ENCODE results near the gene OLIG2.
A peak's percentile ranks its signal among the peaks of the same experiment; 100 is the strongest.

The OLIG2 gene

DNA sequence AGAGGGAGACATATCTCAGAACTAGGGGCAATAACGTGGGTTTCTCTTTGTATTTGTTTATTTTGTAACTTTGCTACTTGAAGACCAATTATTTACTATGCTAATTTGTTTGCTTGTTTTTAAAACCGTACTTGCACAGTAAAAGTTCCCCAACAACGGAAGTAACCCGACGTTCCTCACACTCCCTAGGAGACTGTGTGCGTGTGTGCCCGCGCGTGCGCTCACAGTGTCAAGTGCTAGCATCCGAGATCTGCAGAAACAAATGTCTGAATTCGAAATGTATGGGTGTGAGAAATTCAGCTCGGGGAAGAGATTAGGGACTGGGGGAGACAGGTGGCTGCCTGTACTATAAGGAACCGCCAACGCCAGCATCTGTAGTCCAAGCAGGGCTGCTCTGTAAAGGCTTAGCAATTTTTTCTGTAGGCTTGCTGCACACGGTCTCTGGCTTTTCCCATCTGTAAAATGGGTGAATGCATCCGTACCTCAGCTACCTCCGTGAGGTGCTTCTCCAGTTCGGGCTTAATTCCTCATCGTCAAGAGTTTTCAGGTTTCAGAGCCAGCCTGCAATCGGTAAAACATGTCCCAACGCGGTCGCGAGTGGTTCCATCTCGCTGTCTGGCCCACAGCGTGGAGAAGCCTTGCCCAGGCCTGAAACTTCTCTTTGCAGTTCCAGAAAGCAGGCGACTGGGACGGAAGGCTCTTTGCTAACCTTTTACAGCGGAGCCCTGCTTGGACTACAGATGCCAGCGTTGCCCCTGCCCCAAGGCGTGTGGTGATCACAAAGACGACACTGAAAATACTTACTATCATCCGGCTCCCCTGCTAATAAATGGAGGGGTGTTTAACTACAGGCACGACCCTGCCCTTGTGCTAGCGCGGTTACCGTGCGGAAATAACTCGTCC is 1.3 kb upstream of the OLIG2 start:
- no peaks in the 10 kb centered on the region for H3K9me3 Mint-ChIP-seq
- H3K4me1 Mint-ChIP-seq (ENCODE audit: low read depth) = peaks cover 17% of the 10 kb centered on the region
- peak overlapping the region; percentile 70 for H3K27ac Mint-ChIP-seq
- H3K4me3 Mint-ChIP-seq = no peak overlapping the region
- H3K27me3 Mint-ChIP-seq (ENCODE audit: low read depth) = peaks cover 82% of the 10 kb centered on the region
- H3K36me3 Mint-ChIP-seq (ENCODE audit: low read depth) = peaks cover 8% of the 10 kb centered on the region

DNA sequence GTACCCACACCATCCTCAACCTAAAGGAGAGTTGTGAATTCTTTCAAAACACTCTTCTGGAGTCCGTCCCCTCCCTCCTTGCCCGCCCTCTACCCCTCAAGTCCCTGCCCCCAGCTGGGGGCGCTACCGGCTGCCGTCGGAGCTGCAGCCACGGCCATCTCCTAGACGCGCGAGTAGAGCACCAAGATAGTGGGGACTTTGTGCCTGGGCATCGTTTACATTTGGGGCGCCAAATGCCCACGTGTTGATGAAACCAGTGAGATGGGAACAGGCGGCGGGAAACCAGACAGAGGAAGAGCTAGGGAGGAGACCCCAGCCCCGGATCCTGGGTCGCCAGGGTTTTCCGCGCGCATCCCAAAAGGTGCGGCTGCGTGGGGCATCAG is 638 bp upstream of the OLIG2 start:
- peaks cover 15% of the 10 kb centered on the region for H3K4me1 Mint-ChIP-seq (ENCODE audit: low read depth)
- H3K36me3 Mint-ChIP-seq (ENCODE audit: low read depth) = peaks cover 8% of the 10 kb centered on the region
- no peaks in the 10 kb centered on the region for H3K9me3 Mint-ChIP-seq
- no peak overlapping the region for H3K27ac Mint-ChIP-seq
- no peak overlapping the region for H3K4me3 Mint-ChIP-seq
- peaks cover 86% of the 10 kb centered on the region for H3K27me3 Mint-ChIP-seq (ENCODE audit: low read depth)

GRCh38 chr21:33026443-33026858 is 716 bp downstream of the OLIG2 start:
- peaks cover 85% of the 10 kb centered on the region for H3K27me3 Mint-ChIP-seq (ENCODE audit: low read depth)

DNA sequence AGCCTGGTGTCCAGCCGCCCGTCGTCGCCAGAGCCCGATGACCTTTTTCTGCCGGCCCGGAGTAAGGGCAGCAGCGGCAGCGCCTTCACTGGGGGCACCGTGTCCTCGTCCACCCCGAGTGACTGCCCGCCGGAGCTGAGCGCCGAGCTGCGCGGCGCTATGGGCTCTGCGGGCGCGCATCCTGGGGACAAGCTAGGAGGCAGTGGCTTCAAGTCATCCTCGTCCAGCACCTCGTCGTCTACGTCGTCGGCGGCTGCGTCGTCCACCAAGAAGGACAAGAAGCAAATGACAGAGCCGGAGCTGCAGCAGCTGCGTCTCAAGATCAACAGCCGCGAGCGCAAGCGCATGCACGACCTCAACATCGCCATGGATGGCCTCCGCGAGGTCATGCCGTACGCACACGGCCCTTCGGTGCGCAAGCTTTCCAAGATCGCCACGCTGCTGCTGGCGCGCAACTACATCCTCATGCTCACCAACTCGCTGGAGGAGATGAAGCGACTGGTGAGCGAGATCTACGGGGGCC is 1.2 kb downstream of the OLIG2 start:
- peak overlapping the region; percentile 67 for H3K27ac Mint-ChIP-seq
- H3K4me1 Mint-ChIP-seq (ENCODE audit: low read depth) = peaks cover 11% of the 10 kb centered on the region
- peaks cover 8% of the 10 kb centered on the region for H3K36me3 Mint-ChIP-seq (ENCODE audit: low read depth)
- H3K27me3 Mint-ChIP-seq (ENCODE audit: low read depth) = peaks cover 81% of the 10 kb centered on the region
- H3K9me3 Mint-ChIP-seq = no peaks in the 10 kb centered on the region
- no peak overlapping the region for H3K4me3 Mint-ChIP-seq

More at GRCh38 chr21:33026443-33026858, 716 bp downstream of the OLIG2 start:
- H3K9me3 Mint-ChIP-seq = no peaks in the 10 kb centered on the region
- peak overlapping the region; percentile 67 for H3K27ac Mint-ChIP-seq
- H3K4me1 Mint-ChIP-seq (ENCODE audit: low read depth) = peaks cover 11% of the 10 kb centered on the region
- H3K36me3 Mint-ChIP-seq (ENCODE audit: low read depth) = peaks cover 8% of the 10 kb centered on the region
- H3K4me3 Mint-ChIP-seq = no peak overlapping the region

GRCh38 chr21:33027401-33028286 is 1.9 kb downstream of the OLIG2 start:
- Mint-ChIP-seq H3K27ac (peak overlapping the region; percentile 76), H3K4me3 (no peak overlapping the region), H3K9me3 (no peaks in the 10 kb centered on the region), H3K27me3 (ENCODE audit: low read depth) (peaks cover 79% of the 10 kb centered on the region), H3K4me1 (ENCODE audit: low read depth) (peaks cover 8% of the 10 kb centered on the region), H3K36me3 (ENCODE audit: low read depth) (peaks cover 6% of the 10 kb centered on the region)

DNA sequence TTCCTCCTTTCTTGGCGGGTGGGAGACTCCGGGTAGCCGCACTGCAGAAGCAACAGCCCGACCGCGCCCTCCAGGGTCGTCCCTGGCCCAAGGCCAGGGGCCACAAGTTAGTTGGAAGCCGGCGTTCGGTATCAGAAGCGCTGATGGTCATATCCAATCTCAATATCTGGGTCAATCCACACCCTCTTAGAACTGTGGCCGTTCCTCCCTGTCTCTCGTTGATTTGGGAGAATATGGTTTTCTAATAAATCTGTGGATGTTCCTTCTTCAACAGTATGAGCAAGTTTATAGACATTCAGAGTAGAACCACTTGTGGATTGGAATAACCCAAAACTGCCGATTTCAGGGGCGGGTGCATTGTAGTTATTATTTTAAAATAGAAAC is 2.5 kb downstream of the OLIG2 start:
- H3K4me1 Mint-ChIP-seq (ENCODE audit: low read depth) = peaks cover 7% of the 10 kb centered on the region
- no peaks in the 10 kb centered on the region for H3K9me3 Mint-ChIP-seq
- H3K27me3 Mint-ChIP-seq (ENCODE audit: low read depth) = peaks cover 77% of the 10 kb centered on the region
- H3K4me3 Mint-ChIP-seq = no peak overlapping the region
- H3K36me3 Mint-ChIP-seq (ENCODE audit: low read depth) = peaks cover 5% of the 10 kb centered on the region
- H3K27ac Mint-ChIP-seq = peak overlapping the region; percentile 76

- H3K36me3 Mint-ChIP-seq (ENCODE audit: low read depth) = peaks cover 5% of the 10 kb centered on the region
- H3K4me1 Mint-ChIP-seq (ENCODE audit: low read depth) = peaks cover 6% of the 10 kb centered on the region
- peak overlapping the region; percentile 45 for H3K27ac Mint-ChIP-seq
- H3K9me3 Mint-ChIP-seq = no peaks in the 10 kb centered on the region
- no peak overlapping the region for H3K4me3 Mint-ChIP-seq
- peaks cover 71% of the 10 kb centered on the region for H3K27me3 Mint-ChIP-seq (ENCODE audit: low read depth)
These were observed 3.1 kb downstream of the OLIG2 start for GRCh38 chr21:33028773-33029384.

DNA sequence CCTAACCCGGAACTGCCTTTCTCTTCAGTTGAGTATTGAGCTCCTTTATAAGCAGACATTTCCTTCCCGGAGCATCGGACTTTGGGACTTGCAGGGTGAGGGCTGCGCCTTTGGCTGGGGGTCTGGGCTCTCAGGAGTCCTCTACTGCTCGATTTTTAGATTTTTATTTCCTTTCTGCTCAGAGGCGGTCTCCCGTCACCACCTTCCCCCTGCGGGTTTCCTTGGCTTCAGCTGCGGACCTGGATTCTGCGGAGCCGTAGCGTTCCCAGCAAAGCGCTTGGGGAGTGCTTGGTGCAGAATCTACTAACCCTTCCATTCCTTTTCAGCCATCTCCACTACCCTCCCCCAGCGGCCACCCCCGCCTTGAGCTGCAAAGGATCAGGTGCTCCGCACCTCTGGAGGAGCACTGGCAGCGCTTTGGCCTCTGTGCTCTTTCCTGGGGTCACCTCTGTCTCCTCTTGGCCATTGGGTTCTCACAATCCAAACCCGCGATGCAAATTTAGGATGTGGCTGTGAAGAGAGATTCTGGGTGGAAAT is 3.7 kb downstream of the OLIG2 start:
- peaks cover 4% of the 10 kb centered on the region for H3K4me1 Mint-ChIP-seq (ENCODE audit: low read depth)
- peaks cover 2% of the 10 kb centered on the region for H3K36me3 Mint-ChIP-seq (ENCODE audit: low read depth)
- H3K27me3 Mint-ChIP-seq (ENCODE audit: low read depth) = peaks cover 69% of the 10 kb centered on the region
- H3K9me3 Mint-ChIP-seq = no peaks in the 10 kb centered on the region
- no peak overlapping the region for H3K4me3 Mint-ChIP-seq
- H3K27ac Mint-ChIP-seq = no peak overlapping the region

DNA sequence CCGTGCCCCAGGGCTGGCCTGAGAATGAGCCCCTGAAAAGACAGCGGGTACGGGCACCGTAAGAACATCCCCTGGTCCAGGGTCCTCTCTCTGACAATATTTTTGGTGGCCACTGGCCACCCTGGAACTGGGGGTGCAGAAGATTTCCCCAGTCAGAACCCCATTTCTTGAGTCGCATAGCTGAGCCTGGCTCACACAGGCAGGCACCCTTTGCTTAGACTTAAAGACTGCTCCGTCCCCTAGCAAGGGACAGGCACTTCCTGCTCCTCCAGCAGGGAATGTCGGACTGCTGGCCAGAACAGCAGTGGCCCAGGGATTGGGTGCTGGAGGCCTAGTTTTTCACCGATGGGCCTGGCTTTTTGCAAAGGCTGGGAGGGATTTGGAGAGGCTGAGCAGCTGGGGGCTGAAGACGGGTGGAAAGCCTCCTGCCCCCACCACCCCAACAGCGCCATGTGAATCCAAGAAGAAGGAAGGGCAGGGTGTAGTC is 4.3 kb downstream of the OLIG2 start:
- no peak overlapping the region for H3K27ac Mint-ChIP-seq
- peaks cover 2% of the 10 kb centered on the region for H3K36me3 Mint-ChIP-seq (ENCODE audit: low read depth)
- peaks cover 4% of the 10 kb centered on the region for H3K4me1 Mint-ChIP-seq (ENCODE audit: low read depth)
- no peaks in the 10 kb centered on the region for H3K9me3 Mint-ChIP-seq
- H3K4me3 Mint-ChIP-seq = no peak overlapping the region
- peaks cover 67% of the 10 kb centered on the region for H3K27me3 Mint-ChIP-seq (ENCODE audit: low read depth)

DNA sequence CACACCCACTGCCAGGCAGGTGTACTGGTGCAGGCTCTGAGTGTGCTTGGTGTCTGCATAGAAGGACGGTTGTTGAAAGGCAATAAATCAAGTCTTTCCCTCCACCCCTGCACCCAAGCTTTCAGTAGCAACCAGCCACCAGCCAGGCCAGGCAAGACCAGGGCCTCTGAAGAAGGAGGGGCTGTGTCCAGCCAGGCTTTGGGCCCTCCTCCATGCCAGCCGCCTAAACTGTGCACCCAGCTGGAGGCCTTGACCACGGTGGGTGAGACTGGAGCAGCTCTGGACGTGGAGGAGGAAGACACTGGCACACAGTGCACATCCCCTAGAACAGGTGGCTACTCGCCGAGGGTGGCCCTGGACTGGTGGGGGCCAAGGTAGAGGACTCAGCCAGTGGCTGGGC is 4.9 kb downstream of the OLIG2 start:
- H3K9me3 Mint-ChIP-seq = no peaks in the 10 kb centered on the region
- peaks cover 4% of the 10 kb centered on the region for H3K4me1 Mint-ChIP-seq (ENCODE audit: low read depth)
- no peak overlapping the region for H3K4me3 Mint-ChIP-seq
- peaks cover 2% of the 10 kb centered on the region for H3K36me3 Mint-ChIP-seq (ENCODE audit: low read depth)
- H3K27me3 Mint-ChIP-seq (ENCODE audit: low read depth) = peaks cover 64% of the 10 kb centered on the region
- no peak overlapping the region for H3K27ac Mint-ChIP-seq

DNA sequence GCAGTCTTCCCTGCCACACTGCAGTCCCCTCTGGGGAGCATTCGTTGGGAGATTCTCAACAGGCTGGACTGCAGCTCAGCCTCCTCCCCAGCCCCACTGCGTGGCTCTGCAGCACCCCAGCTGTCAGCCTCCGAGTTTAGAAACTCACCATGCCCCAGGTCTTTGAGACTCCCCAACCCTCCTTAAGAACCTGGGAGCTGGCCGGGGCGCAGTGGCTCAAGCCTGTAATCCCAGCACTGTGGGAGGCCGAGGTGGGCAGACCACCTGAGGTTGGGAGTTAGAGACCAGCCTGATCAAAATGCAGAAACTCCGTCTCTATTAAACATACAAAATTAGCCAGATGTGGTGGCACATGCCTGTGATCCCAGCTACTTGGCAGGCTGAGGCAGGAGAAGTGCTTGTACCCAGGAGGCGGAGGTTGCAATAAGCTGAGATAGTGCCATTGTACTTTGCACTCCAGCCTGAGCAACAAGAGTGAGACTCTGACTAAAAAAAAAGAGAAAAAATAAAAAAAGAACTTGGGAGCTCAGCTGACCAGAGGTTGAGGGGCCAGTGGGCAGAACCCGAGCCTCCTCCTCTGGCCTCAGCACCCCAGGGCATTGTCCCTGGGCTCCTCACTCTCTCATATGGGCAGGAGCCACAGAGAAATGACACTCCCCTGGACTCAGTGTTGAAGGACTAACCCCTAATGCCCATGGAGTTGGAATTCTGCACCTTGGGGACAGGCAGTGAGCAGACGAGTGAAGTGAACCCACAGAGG is 5.6 kb downstream of the OLIG2 start:
- Mint-ChIP-seq H3K27ac (no peak overlapping the region), H3K4me3 (no peak overlapping the region), H3K4me1 (ENCODE audit: low read depth) (peaks cover 5% of the 10 kb centered on the region), H3K9me3 (no peaks in the 10 kb centered on the region), H3K36me3 (ENCODE audit: low read depth) (peaks cover 1% of the 10 kb centered on the region), H3K27me3 (ENCODE audit: low read depth) (peaks cover 57% of the 10 kb centered on the region)

DNA sequence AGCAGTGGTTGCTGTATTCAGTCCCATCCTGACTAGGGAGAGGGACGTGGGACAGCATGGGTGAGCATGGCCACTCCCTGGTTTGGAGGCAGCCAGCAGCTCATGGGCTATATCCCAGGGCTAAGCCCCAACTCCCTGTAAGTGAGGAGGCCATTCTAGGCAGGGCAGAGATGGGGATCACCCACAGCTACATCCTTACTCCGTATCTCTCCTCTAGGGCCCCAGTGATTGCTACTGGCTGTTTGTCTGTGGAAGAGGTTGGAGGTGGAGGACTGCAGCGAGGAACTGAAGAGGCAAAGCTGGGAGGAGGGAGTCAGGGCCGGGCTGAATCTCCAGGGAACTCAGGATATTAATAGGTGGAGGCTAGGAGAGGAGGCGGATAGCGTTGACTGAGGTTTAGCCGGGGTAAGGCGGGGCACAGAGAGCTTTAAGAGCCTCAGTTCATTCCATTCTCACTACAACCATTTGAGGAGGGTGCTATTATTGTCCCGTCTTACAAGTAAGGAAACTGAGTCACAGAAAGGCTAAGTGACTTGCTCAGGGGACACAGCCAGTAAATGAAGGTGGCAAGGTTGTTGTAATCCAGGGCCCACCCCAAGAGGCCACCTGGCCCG is 6.8 kb downstream of the OLIG2 start:
- Mint-ChIP-seq H3K9me3 (no peaks in the 10 kb centered on the region), H3K36me3 (ENCODE audit: low read depth) (peaks cover 1% of the 10 kb centered on the region), H3K4me1 (ENCODE audit: low read depth) (peaks cover 11% of the 10 kb centered on the region), H3K27ac (no peak overlapping the region), H3K27me3 (ENCODE audit: low read depth) (peaks cover 53% of the 10 kb centered on the region), H3K4me3 (no peak overlapping the region)
